Stomach (tissue), 4 donors: Measurements from ENCODE around the gene CTSW.

ENCODE experiments used
- POLR2A ChIP-seq, 4 donors: fragments of 450-650 bp; IDR thresholded peaks; one replicate each; pipeline ENCODE4 v1.6.1; 2016; ENCODE audit warnings: antibody characterized with exemption in 4 of 4, control low read depth in 2 of 4, mild to moderate bottlenecking in 1 of 4, moderate library complexity in 1 of 4
- POLR2AphosphoS5 ChIP-seq, 3 donors: sonication (generic); formaldehyde crosslinking; IDR thresholded peaks; one replicate each; pipeline ENCODE4 v1.6.1; 2016; ENCODE audit warnings: antibody characterized with exemption in 3 of 3

DNA sequence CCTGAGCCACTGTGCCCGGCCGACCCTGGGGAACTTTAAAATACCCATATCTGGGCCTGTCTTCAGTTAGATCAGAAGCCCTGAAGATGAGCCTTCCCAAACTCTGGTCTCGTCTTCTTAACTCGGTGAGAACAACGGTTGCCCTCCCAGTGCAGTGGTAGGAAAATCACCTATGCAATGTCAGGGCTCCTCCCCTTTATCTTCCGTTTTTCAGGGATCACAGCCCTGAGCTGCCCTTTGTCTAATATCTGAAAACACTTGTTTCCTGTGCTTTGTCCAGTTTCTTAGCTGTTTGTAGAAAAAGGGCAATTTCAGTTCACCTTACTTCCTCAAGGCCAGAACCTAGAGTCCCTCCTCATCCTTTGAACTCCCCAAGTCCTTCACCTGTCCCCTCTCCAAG lies 49.0 kb downstream of the CTSW start:
- TF ChIP-seq POLR2A (IDR thresholded peaks at IDR 0.05): no peak
- no peak for TF ChIP-seq POLR2AphosphoS5 (IDR thresholded peaks at IDR 0.05)
